NCI-H2227 (cell line): ENCODE data around the gene VAV2.

ENCODE experiments used
- DNase-seq: peaks from one replicate; lab custom pipeline; 2025; ENCODE audit not compliant: unreplicated experiment; lab: John Stamatoyannopoulos, UW

The VAV2 gene

GRCh38 chr9:133737774-133738639 is 254.1 kb downstream of the VAV2 start, which contains the start of gene SARDH:
TSS of gene SARDH (minus strand) at chr9:133738352. CDS start at chr9:133734173, 4,179 bp downstream.
- peak; percentile 43 for DNase-seq

- no peak for DNase-seq
These were observed 254.9 kb downstream of the VAV2 start for GRCh38 chr9:133737071-133737773.

GRCh38 chr9:133735931-133736330 is 256.2 kb downstream of the VAV2 start:
- no peak for DNase-seq

- no peak for DNase-seq
These were observed 256.7 kb downstream of the VAV2 start for GRCh38 chr9:133735415-133735775.

GRCh38 chr9:133734590-133735414 is 257.3 kb downstream of the VAV2 start:
- DNase-seq, result no peak

GRCh38 chr9:133733796-133734533 is 258.2 kb downstream of the VAV2 start:
- DNase-seq, result no peak

- DNase-seq, result no peak
These were observed 258.7 kb downstream of the VAV2 start for GRCh38 chr9:133733421-133733795.

- DNase-seq, result no peak
These were observed 259.3 kb downstream of the VAV2 start for GRCh38 chr9:133732639-133733408.

- no peak for DNase-seq
These were observed 260.1 kb downstream of the VAV2 start for GRCh38 chr9:133731876-133732638.

GRCh38 chr9:133730994-133731715 is 261.0 kb downstream of the VAV2 start:
- no peak for DNase-seq

GRCh38 chr9:133729617-133730281 is 262.4 kb downstream of the VAV2 start:
- no peak for DNase-seq

- DNase-seq, result no peak
These were observed 263.1 kb downstream of the VAV2 start for GRCh38 chr9:133728856-133729616.

- DNase-seq, result no peak
These were observed 264.2 kb downstream of the VAV2 start for GRCh38 chr9:133727876-133728441.

- DNase-seq, result no peak
These were observed 264.7 kb downstream of the VAV2 start for GRCh38 chr9:133727277-133727875.

GRCh38 chr9:133726401-133727276 is 265.5 kb downstream of the VAV2 start:
- DNase-seq, result peak; percentile 51

GRCh38 chr9:133725886-133726285 is 266.2 kb downstream of the VAV2 start:
- DNase-seq, result no peak
